AML-193 (cell line): ENCODE results near the gene SRSF3.
"Not testable (repeated sequence)": the region's sequence is repeated elsewhere in the genome, so short reads cannot be mapped to it uniquely, and the experiment has no call there.

ENCODE experiments used
- DNase-seq, 2 experiments: peaks; one replicate each; lab custom pipeline; 2025; lab: John Stamatoyannopoulos, UW

The SRSF3 gene

DNA sequence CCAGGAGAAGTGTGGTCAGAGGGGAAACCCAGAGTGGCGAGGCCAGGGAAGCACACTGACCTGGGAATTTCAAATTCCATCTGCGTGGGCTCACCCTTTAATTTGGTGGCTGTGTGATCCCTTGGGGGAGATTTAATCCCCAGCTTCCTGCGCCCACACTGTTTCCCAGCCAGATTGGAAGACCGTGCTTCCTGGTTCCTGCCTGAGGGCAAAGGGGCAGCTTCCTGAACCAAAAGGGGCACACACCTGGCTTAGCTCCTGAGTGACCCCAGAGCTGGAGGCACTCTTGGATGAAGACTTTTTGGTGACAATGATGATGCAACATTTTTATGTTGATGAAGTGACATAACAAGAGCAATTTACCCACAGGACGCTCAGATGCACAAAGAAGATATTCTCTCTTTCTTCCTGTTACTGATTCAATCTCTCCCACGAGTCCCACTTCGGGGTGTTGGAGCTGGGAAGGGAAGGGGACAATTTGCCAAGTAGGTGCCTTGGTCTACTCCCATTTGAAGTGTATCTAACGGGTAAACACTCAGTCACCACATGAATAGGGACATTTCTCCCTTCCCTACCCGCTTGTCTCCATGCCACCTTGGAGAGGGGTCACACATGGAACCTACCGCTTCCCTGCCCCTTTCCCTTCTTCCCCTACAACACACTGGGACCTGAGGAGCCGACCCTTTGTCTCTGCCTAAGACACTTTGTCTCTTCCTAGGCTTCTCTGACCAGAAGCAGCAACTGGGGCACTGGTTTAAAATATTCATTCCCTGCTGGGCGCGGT, 55.7 kb downstream of the SRSF3 start:
- peak in 1 of 2 experiments; percentile 18 for DNase-seq

DNA sequence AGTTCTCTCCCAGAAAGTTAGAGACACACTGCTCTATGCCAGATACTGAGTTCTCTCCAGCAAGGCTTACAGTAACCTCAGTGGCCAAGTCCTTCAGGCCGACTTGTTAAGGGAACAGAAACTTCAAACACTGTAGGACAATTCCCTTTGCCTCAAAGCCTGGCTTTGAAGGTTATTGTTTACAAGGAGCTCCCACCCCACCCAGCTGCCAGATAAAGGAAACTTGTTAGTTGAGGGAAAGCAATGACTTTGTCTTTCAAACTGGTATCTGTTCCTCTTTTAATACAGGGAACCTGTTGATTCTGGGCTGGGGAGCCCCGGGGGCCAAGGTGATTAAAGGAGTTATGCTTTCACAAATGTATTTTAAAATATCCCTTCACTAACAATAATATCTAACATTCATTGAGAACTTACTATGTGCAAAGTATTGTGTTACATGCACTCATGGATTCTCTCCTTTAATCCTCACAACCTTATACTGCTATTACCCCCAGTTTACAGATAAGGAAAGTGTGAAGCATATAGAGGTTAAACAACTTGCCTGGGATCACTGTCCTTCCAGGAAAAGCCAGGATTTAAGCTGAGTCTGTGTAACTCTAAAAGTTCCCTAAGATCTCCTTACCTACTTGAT, 56.8 kb downstream of the SRSF3 start:
- peak; percentile 21 to 41 for DNase-seq

DNA sequence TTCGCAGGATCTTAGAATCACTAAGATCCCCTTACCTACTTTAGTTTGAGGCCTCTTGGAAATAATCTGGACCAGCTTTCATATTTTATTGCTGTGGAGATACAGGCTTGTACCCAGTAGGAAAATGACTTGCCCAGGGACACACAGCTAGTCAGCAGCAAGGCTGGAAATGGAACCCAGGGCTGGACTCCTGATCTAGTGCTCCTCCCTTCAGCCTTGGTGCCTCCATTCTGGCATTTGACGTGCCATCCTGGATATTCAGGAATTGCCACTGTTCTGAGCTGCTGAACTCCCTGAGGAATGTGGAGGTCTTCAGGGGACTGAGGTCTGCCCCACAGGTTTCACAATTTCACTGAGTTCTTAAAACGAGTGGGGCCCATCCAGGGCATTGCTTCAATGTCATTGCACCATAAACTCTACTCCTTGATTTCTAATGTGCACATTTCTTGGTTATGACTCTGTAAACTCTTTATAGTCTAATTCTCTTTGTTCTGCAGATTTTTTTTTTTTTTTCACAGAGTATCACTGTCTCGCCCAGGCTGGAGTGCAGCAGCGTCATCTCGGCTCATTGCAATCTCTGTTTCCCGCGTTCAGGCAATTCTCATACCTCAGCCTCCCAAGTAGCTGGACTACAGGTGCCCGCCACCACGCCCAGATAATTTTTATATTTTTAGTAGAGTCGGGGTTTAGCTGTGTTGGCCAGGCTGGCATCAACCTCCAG, 57.7 kb downstream of the SRSF3 start:
- no peak for DNase-seq

DNA sequence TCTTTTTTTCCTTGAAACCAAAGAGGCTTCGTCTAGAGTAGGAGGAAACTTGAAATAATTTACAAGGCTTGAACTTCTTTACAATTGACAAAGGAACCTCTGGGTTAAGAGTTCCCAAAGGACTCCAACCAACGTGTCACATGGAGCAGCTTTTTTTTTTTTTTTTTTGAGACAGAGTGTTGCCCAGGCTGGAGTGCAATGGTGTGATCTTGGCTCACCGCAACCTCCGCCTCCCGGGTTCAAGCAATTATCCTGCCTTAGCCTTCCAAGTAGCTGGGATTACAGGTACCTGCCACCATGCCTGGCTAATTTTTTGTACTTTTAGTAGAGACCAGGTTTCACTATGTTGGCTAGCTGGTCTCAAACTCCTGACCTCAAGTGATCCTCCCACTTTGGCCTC, 60.3 kb downstream of the SRSF3 start:
- not testable (repeated sequence) for DNase-seq
